Measurements from ENCODE around the gene NKD1. TPM values are rescaled to one million over a fixed set of nuclear protein-coding genes. Genes with fewer than 3 reads are reported as not detected.
A peak's percentile ranks its signal among the peaks of the same experiment; 100 is the strongest.

Gene NKD1
- polyA plus RNA-seq, 1 experiment, result not detected

DNA sequence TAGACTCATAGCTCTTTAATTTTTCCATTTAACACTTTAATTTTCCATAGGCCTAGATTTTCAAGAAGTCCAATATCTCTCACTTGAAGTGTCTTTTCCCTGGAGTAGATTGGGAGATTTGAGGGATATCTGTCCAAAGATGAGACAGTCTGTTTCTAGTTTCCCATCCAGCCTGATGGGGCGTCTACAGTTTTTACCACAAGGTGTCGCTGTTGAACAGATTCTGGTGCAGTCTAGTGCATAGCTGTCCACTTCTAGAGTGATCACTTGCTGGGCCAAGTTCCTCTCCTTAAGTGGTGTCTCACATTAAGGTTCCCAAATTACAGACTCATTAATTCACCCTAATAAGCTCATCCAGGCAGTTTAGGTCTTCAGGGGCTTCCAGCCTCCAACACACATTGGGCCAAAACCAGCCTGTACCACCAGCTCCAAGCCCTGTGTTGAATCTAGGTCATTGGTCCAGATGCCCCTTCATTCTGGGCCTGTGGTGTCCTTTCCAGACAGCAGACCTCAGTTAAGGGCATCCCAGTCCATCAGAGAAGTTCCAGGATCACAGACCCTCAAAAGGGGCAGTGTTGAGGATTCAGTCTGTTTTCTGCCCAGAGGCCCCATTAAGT is 123.6 kb downstream of the NKD1 start:
- POLR2A ChIA-PET, result no interaction called here
- H3K27ac ChIP-seq (ENCODE audit: low read depth, low read length), result no peak overlapping the region
- CTCF ChIA-PET, result interaction anchor here (0.6 to 2.2 kb wide), 8 partner anchors 10 to 647 kb away, joined by 3 to 42 read pairs (median 4); partner anchors contain the start of genes CNEP1R1 and SNX20

DNA sequence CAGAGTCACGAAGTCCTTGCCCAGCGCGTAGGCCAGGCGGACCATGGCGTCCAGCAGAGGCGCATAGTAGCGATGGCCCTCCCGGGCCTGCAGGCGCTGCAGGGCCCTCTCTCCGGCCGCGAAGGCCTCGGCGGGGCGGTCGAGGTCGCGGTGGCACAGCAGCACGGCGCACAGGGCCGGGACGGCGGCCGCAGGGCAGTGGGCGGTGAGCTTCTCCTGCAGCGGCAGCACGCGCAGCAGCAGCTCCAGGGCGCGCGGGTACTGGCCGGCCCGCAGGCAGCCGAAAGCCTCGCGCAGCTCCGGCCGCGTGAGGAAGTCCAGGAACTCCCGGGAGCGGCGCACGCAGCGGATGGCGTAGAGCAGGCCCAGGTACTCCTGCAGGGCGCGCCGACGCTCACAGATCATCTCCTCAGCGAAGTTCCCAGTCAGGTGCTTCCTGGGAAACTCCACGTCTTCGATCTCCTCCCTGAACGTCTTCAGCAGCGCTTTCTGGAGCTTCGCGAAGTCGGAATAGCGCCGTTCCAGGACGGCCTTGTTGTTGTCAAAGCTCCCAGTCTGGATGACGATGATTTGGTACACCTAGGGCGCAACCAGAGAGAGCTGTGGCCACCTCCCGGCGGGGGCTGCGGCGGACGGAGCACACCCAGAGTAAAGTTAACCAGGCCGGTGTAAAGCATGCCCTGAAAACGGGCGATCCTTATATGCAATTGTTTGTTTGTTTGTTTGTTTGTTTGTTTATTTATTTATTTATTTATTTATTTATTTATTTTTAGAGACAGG is 125.5 kb downstream of the NKD1 start:
- H3K4me3 ChIP-seq (ENCODE audit: low read depth, low read length), result no peak overlapping the region
- TF ChIP-seq, protein P1, sequence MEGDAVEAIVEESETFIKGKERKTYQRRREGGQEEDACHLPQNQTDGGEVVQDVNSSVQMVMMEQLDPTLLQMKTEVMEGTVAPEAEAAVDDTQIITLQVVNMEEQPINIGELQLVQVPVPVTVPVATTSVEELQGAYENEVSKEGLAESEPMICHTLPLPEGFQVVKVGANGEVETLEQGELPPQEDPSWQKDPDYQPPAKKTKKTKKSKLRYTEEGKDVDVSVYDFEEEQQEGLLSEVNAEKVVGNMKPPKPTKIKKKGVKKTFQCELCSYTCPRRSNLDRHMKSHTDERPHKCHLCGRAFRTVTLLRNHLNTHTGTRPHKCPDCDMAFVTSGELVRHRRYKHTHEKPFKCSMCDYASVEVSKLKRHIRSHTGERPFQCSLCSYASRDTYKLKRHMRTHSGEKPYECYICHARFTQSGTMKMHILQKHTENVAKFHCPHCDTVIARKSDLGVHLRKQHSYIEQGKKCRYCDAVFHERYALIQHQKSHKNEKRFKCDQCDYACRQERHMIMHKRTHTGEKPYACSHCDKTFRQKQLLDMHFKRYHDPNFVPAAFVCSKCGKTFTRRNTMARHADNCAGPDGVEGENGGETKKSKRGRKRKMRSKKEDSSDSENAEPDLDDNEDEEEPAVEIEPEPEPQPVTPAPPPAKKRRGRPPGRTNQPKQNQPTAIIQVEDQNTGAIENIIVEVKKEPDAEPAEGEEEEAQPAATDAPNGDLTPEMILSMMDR (IDR thresholded peaks at IDR 0.05; ENCODE audit: low read depth, low read length), result no peak
- H3K9me3 ChIP-seq (ENCODE audit: control insufficient read depth, insufficient read depth, low read length), result peaks cover 36% of the 10 kb centered on the region
- H3K27ac ChIP-seq (ENCODE audit: low read depth, low read length), result no peak overlapping the region
- no peaks in the 10 kb centered on the region for H3K27me3 ChIP-seq (ENCODE audit: control insufficient read depth, insufficient read depth, low read length)
- ChIA-PET CTCF (no interaction called here), POLR2A (no interaction called here)
- no peak for DNase-seq (ENCODE audit: low read depth, low spot score)

More for the DNA sequence above, 123.6 kb downstream of the NKD1 start:
- TF ChIP-seq, protein P1 (IDR thresholded peaks at IDR 0.05; ENCODE audit: low read depth, low read length), result peak; percentile 52
- Histone ChIP-seq H3K27me3 (ENCODE audit: control insufficient read depth, insufficient read depth, low read length) (no peaks in the 10 kb centered on the region), H3K9me3 (ENCODE audit: control insufficient read depth, insufficient read depth, low read length) (peaks cover 36% of the 10 kb centered on the region), H3K4me3 (ENCODE audit: low read depth, low read length) (no peak overlapping the region)
- DNase-seq (ENCODE audit: low read depth, low spot score), result no peak

DNA sequence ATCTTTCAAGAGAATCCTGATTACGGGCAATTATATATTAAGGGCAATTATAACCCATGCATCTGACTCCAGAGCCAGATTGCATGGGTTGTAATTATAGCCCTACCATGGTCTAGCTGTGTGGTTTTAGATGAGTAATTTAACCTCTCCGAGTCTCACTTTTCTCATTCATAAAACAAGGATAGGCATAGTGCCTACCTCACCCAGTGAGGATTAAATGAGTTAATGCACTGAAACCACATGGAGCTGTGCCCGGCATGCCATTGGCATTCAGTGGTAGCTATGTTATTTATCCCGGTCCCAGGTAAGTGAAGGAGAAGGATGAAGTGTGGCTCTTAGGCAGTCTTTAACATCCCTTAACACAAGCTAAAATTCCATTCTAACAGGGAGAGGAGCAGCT is 126.6 kb downstream of the NKD1 start:
- CTCF ChIA-PET, result interaction anchor here (0.7 to 3.2 kb wide), 3 partner anchors 9 to 131 kb away, joined by 3 to 19 read pairs (median 11); no protein-coding TSS in a partner anchor
- no peak for DNase-seq (ENCODE audit: low read depth, low spot score)
- Histone ChIP-seq H3K27ac (ENCODE audit: low read depth, low read length) (no peak overlapping the region), H3K4me3 (ENCODE audit: low read depth, low read length) (no peak overlapping the region), H3K27me3 (ENCODE audit: control insufficient read depth, insufficient read depth, low read length) (no peaks in the 10 kb centered on the region), H3K9me3 (ENCODE audit: control insufficient read depth, insufficient read depth, low read length) (peaks cover 36% of the 10 kb centered on the region)
- TF ChIP-seq, protein P1 (IDR thresholded peaks at IDR 0.05; ENCODE audit: low read depth, low read length), result no peak
- POLR2A ChIA-PET, result no interaction called here

DNA sequence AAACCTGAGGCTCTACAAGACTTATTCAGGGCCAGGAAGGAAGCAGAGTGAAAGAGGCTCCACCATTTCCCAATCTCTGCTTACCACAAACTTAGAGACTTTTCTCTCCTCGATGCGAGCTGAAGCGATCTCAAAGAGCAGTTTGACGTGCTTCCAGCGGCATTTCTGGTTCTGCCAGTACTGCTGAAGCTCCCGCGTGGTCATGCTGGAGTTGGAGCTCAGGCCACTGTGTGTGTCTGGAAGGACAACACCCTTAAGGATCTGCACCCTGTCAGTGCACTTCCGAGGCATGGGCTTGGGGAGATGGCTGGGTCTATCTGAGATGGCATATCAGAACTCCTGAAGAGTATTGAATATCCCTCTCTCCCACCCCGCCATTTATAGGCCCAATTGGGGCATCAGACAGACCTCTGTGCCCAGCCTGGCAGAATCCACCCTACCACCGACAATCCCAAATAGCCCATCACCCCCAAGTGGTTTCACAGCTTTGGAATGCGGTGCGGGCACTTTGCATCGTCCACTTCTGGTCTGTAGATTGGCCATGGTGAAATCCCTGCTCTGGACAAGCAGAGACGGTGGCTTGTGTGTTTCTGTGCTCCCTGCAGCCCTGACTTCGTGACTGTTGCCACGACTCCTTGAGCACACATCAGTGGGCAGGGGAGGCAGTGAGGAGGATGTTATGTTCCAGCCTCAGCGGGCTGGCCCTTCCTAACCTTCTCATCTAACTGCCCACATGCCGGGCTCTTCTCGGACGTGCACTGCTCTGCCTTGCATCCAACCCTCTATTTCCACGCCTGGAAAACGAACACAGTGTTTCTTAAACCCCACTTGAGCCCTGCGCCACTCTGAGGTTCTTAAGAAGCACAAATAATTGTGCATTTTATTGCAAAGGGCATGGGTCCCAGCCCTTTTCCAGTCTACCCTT is 127.8 kb downstream of the NKD1 start:
- Histone ChIP-seq H3K27ac (ENCODE audit: low read depth, low read length) (no peak overlapping the region), H3K9me3 (ENCODE audit: control insufficient read depth, insufficient read depth, low read length) (peaks cover 28% of the 10 kb centered on the region), H3K4me3 (ENCODE audit: low read depth, low read length) (no peak overlapping the region), H3K27me3 (ENCODE audit: control insufficient read depth, insufficient read depth, low read length) (no peaks in the 10 kb centered on the region)
- POLR2A ChIA-PET, result no interaction called here
- no peak for DNase-seq (ENCODE audit: low read depth, low spot score)
- CTCF ChIA-PET, result interaction anchor here (2.4 to 3.2 kb wide), 2 partner anchors 10 to 130 kb away, joined by 11 to 19 read pairs; no protein-coding TSS in a partner anchor
- TF ChIP-seq, protein P1 (IDR thresholded peaks at IDR 0.05; ENCODE audit: low read depth, low read length), result no peak
